Trophoblast cell (in vitro differentiated cells and primary cell): Measurements from ENCODE around the gene PRXL2A.

Source experiments
- DNase-seq, 2 donors: peaks; one replicate each; pipeline ENCODE4 v3.0.0-alpha.2; 2016
- H2AFZ ChIP-seq: 2 replicates; pipeline ENCODE4 v1.6.1; 2013; ENCODE audit warnings: low read length, moderate library complexity, mild to moderate bottlenecking; ENCODE audit not compliant: insufficient read depth, poor library complexity
- H2AK5ac ChIP-seq: 2 replicates; pipeline ENCODE4 v1.6.1; 2013; ENCODE audit warnings: mild to moderate bottlenecking, low read length
- H2BK120ac ChIP-seq: 2 replicates; pipeline ENCODE4 v1.6.1; 2013; ENCODE audit warnings: low read length, mild to moderate bottlenecking, moderate library complexity; ENCODE audit not compliant: insufficient read depth, poor library complexity
- H2BK12ac ChIP-seq: 2 replicates; pipeline ENCODE4 v1.6.1; 2013; ENCODE audit warnings: mild to moderate bottlenecking, low read length, moderate library complexity
- H2BK5ac ChIP-seq: 2 replicates; pipeline ENCODE4 v1.6.1; 2013; ENCODE audit warnings: low read length, low read depth, moderate library complexity, mild to moderate bottlenecking; ENCODE audit not compliant: poor library complexity
- H3K14ac ChIP-seq: 2 replicates; pipeline ENCODE4 v1.6.1; 2013; ENCODE audit warnings: mild to moderate bottlenecking, low read length
- H3K18ac ChIP-seq: 2 replicates; pipeline ENCODE4 v1.6.1; 2013; ENCODE audit warnings: mild to moderate bottlenecking, low read length
- H3K23ac ChIP-seq: 2 replicates; pipeline ENCODE4 v1.6.1; 2013; ENCODE audit warnings: low read length
- H3K27ac ChIP-seq: 2 replicates; pipeline ENCODE4 v1.5.1; 2013; ENCODE audit warnings: low read depth, mild to moderate bottlenecking, inconsistent platforms, low read length, moderate library complexity
- H3K27me3 ChIP-seq: 2 replicates; pipeline ENCODE4 v1.6.1; 2013; ENCODE audit warnings: inconsistent platforms, mild to moderate bottlenecking, low read length, moderate library complexity; ENCODE audit not compliant: insufficient read depth
- H3K36me3 ChIP-seq, 2 experiments: 1 replicate in 1 of 2; 2 replicates in 1 of 2; pipeline ENCODE4 v1.6.1; 2013; ENCODE audit warnings: low read length in 2 of 2, mild to moderate bottlenecking in 2 of 2, moderate library complexity in 1 of 2; ENCODE audit not compliant: insufficient read depth in 2 of 2, control insufficient read depth in 1 of 2
- H3K4ac ChIP-seq: 2 replicates; pipeline ENCODE4 v1.6.1; 2013; ENCODE audit warnings: low read depth, mild to moderate bottlenecking, low read length, moderate library complexity
- H3K4me1 ChIP-seq, 2 experiments: 1 replicate in 1 of 2; 2 replicates in 1 of 2; pipeline ENCODE4 v1.6.1; 2013; ENCODE audit warnings: low read length in 2 of 2, mild to moderate bottlenecking in 2 of 2, moderate library complexity in 1 of 2; ENCODE audit not compliant: insufficient read depth in 2 of 2, control insufficient read depth in 1 of 2
- H3K4me2 ChIP-seq: 2 replicates; pipeline ENCODE4 v1.6.1; 2013; ENCODE audit warnings: inconsistent platforms, mild to moderate bottlenecking, low read length, moderate library complexity
- H3K4me3 ChIP-seq: 2 replicates; pipeline ENCODE4 v1.5.1; 2013; ENCODE audit warnings: mild to moderate bottlenecking, low read depth, low read length, inconsistent platforms
- H3K79me1 ChIP-seq: one replicate; pipeline ENCODE4 v1.6.1; 2013; ENCODE audit warnings: low read length
- H3K79me2 ChIP-seq: 2 replicates; pipeline ENCODE4 v1.6.1; 2013; ENCODE audit warnings: low read length, mild to moderate bottlenecking; ENCODE audit not compliant: control insufficient read depth, insufficient read depth, poor library complexity
- H3K9ac ChIP-seq: 2 replicates; pipeline ENCODE4 v1.6.1; 2013; ENCODE audit warnings: mild to moderate bottlenecking, low read length
- H3K9me3 ChIP-seq: 2 replicates; pipeline ENCODE4 v1.6.1; 2013; ENCODE audit warnings: low read depth, mild to moderate bottlenecking, control low read depth, inconsistent platforms, low read length; ENCODE audit not compliant: insufficient read depth
- H4K12ac ChIP-seq: 2 replicates; pipeline ENCODE4 v1.6.1; 2013; ENCODE audit warnings: low read depth, mild to moderate bottlenecking, low read length, moderate library complexity
- H4K8ac ChIP-seq: 2 replicates; pipeline ENCODE4 v1.6.1; 2013; ENCODE audit warnings: low read depth, mild to moderate bottlenecking, low read length, moderate library complexity
- H4K91ac ChIP-seq: one replicate; pipeline ENCODE4 v1.6.1; 2013; ENCODE audit warnings: low read depth, mild to moderate bottlenecking, low read length, moderate library complexity
- WGBS: extraction: QIAGEN DNeasy Blood & Tissue Kit; methylation state at CpG from one replicate; pipeline ENCODE4 v1.1.7; 2013; ENCODE audit warnings: missing lambda C conversion rate; ENCODE audit not compliant: insufficient read length, insufficient coverage; ENCODE audit errors: extremely low coverage; 5-methylcytosine and 5-hydroxymethylcytosine counted together

The PRXL2A gene

DNA sequence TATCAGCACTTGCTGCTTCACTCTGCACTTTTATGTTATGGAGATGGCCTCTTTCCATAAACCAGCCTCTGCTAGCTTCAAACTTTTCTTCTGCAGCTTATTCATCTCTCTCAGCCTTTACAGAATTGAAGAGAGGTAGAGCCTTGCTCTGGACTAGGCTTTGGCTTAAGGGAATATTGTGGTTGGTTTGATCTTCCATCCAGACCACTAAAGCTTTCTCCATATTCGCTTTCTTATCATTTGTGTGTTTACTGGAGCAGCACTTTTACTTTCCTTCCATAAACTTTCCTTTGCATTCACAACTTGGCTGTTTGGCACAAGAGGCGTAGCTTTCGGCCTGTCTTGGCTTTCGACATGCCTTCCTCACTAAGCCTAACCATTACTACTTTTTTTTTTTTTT lies 28.2 kb upstream of the PRXL2A start:
- Histone ChIP-seq H3K14ac (no peak overlapping the region), H3K79me1 (no peaks in the 10 kb centered on the region), H3K36me3 (no peaks in the 10 kb centered on the region), H3K27me3 (no peaks in the 10 kb centered on the region), H3K4me2 (no peak overlapping the region), H3K9me3 (no peaks in the 10 kb centered on the region), H3K4me1 (no peaks in the 10 kb centered on the region), H4K91ac (no peak overlapping the region), H3K9ac (no peak overlapping the region), H3K4ac (no peak overlapping the region), H2BK5ac (no peak overlapping the region), H2AFZ (no peak overlapping the region), H3K18ac (no peak overlapping the region), H2BK120ac (no peak overlapping the region), H4K12ac (no peak overlapping the region), H3K27ac (no peak overlapping the region), H2AK5ac (no peak overlapping the region), H2BK12ac (no peak overlapping the region), H3K79me2 (no peaks in the 10 kb centered on the region), H3K4me3 (no peak overlapping the region), H3K23ac (no peak overlapping the region), H4K8ac (no peak overlapping the region)
- no peak for DNase-seq
- WGBS, result no CpG with 5 or more reads among the region's 4 CpGs

DNA sequence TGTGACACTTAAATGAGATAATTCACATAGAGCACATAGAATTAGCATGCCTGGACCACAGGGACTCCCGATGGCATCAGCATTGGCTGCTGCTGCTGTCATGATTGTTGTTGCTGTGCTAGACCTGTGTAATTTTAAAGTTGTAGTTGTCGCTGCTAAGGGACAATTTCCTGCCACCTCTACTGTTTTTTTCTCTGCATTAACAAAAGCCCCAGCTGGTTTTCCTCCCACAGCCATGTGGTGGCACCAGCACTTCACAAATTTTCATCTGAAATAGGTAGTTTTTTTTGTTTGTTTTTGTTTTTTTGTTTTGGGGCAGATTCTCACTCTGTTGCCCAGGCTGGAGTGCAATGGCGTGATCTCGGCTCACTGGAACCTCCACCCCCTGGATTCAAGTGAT lies 25.4 kb upstream of the PRXL2A start:
- Histone ChIP-seq H3K4me3 (no peak overlapping the region), H3K18ac (no peak overlapping the region), H4K12ac (no peak overlapping the region), H3K23ac (no peak overlapping the region), H3K27me3 (no peaks in the 10 kb centered on the region), H3K4me2 (no peak overlapping the region), H3K14ac (no peak overlapping the region), H2AFZ (no peak overlapping the region), H2BK120ac (no peak overlapping the region), H3K36me3 (no peaks in the 10 kb centered on the region), H3K4me1 (peaks cover 0 to 2% of the 10 kb centered on the region in 2 experiments), H4K8ac (no peak overlapping the region), H3K9me3 (no peaks in the 10 kb centered on the region), H3K79me2 (no peaks in the 10 kb centered on the region), H2AK5ac (no peak overlapping the region), H3K27ac (no peak overlapping the region), H3K9ac (no peak overlapping the region), H2BK5ac (no peak overlapping the region), H4K91ac (no peak overlapping the region), H3K79me1 (no peaks in the 10 kb centered on the region), H3K4ac (no peak overlapping the region), H2BK12ac (no peak overlapping the region)
- no CpG with 5 or more reads among the region's 4 CpGs for WGBS
- DNase-seq, result peak; percentile 69 to 76

DNA sequence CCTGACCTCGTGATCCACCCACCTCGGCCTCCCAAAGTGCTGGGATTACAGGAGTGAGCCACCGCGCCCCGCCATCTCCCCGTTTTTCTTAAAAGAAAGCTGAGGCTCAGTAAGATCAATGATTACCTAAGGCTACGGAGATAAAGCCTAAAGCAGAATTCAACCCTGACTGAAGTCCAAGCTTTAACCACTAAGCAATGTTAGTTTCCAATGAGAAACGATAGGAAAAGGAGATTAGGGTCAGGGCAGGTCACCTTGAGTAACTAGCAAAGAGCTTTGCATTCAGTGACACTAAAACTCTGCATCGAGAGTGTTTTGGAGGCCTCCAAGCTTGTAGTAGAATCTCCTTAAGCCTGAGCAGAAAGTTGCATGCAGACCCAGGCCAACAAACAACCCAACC lies 17.6 kb upstream of the PRXL2A start:
- Histone ChIP-seq H3K4me2 (no peak overlapping the region), H4K12ac (no peak overlapping the region), H3K4ac (no peak overlapping the region), H2BK12ac (no peak overlapping the region), H3K9ac (no peak overlapping the region), H3K14ac (no peak overlapping the region), H4K8ac (no peak overlapping the region), H3K18ac (no peak overlapping the region), H3K23ac (no peak overlapping the region), H2AK5ac (no peak overlapping the region), H3K79me2 (no peaks in the 10 kb centered on the region), H3K27me3 (no peaks in the 10 kb centered on the region), H2BK120ac (no peak overlapping the region), H3K36me3 (no peaks in the 10 kb centered on the region), H4K91ac (no peak overlapping the region), H3K9me3 (no peaks in the 10 kb centered on the region), H3K27ac (no peak overlapping the region), H3K4me1 (peaks cover 0 to 3% of the 10 kb centered on the region in 2 experiments), H2AFZ (no peak overlapping the region), H3K79me1 (no peaks in the 10 kb centered on the region), H2BK5ac (no peak overlapping the region), H3K4me3 (no peak overlapping the region)
- DNase-seq, result no peak
- no CpG with 5 or more reads among the region's 9 CpGs for WGBS

DNA sequence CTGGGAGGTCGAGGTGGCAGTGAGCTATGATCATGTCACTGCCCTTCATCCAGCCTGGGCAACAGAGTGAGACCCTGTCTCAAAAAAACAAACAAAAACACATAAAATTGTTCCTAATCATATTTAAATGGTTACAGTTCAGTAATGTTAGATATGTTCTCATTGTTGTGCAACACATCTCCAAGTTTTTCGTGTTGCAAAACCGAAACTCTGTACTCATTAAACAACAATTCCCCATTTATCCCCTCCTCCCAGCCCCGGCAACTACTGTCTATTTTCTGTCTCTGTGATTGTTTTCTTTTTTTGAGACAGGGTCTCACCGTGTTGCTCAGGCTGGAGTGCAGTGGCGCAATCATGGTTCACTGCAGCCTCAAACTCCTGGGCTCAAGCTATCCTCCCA lies 16.1 kb upstream of the PRXL2A start:
- Histone ChIP-seq H2BK120ac (no peak overlapping the region), H3K4ac (no peak overlapping the region), H3K4me3 (no peak overlapping the region), H3K36me3 (no peaks in the 10 kb centered on the region), H3K9me3 (no peaks in the 10 kb centered on the region), H2AK5ac (no peak overlapping the region), H3K79me1 (no peaks in the 10 kb centered on the region), H4K8ac (no peak overlapping the region), H3K27ac (no peak overlapping the region), H3K4me1 (peaks cover 0 to 2% of the 10 kb centered on the region in 2 experiments), H2BK12ac (no peak overlapping the region), H3K18ac (no peak overlapping the region), H3K4me2 (no peak overlapping the region), H3K23ac (no peak overlapping the region), H3K9ac (no peak overlapping the region), H2AFZ (no peak overlapping the region), H2BK5ac (no peak overlapping the region), H3K27me3 (no peaks in the 10 kb centered on the region), H3K79me2 (no peaks in the 10 kb centered on the region), H3K14ac (no peak overlapping the region), H4K12ac (no peak overlapping the region), H4K91ac (no peak overlapping the region)
- DNase-seq, result peak; percentile 47 to 77
- no CpG with 5 or more reads among the region's 6 CpGs for WGBS
